Neural progenitor cell (in vitro differentiated cells): ENCODE measurements around the gene FRMD5. TPM values are rescaled to one million over a fixed set of nuclear protein-coding genes. Genes with fewer than 3 reads are reported as not detected.
A peak's percentile ranks its signal among the peaks of the same experiment; 100 is the strongest.

Experiments used
- DNase-seq: peaks from one replicate; pipeline ENCODE4 v3.0.0-alpha.2; 2016; ENCODE audit warnings: low spot score
- H2AFZ ChIP-seq: fragments of 200-600 bp; sonication (generic); replicated peaks from 2 replicates; pipeline ENCODE4 v1.6.1; 2016; ENCODE audit warnings: antibody characterized with exemption
- H3F3A ChIP-seq: fragments of 200-600 bp; sonication (generic); 2 replicates; pipeline ENCODE4 v1.6.1; 2016; ENCODE audit warnings: antibody characterized with exemption, low read depth
- H3K27ac ChIP-seq: fragments of 200-600 bp; sonication (generic); 2 replicates; pipeline ENCODE4 v1.5.1; 2016; ENCODE audit warnings: mild to moderate bottlenecking
- H3K27me3 ChIP-seq: fragments of 200-600 bp; sonication (generic); 2 replicates; pipeline ENCODE4 v1.6.1; 2016; ENCODE audit warnings: mild to moderate bottlenecking, moderate library complexity
- H3K36me3 ChIP-seq: fragments of 200-600 bp; sonication (generic); 2 replicates; pipeline ENCODE4 v1.5.1; 2016
- H3K4me1 ChIP-seq: fragments of 200-600 bp; sonication (generic); 2 replicates; pipeline ENCODE4 v1.6.1; 2016; ENCODE audit warnings: mixed run types
- H3K4me2 ChIP-seq: fragments of 200-600 bp; sonication (generic); 2 replicates; pipeline ENCODE4 v1.6.1; 2016
- H3K4me3 ChIP-seq: fragments of 200-600 bp; sonication (generic); 2 replicates; pipeline ENCODE4 v1.5.1; 2016
- H3K79me2 ChIP-seq: fragments of 200-600 bp; sonication (generic); 2 replicates; pipeline ENCODE4 v1.6.1; 2016; ENCODE audit warnings: low read depth
- H3K9ac ChIP-seq: fragments of 200-600 bp; sonication (generic); 2 replicates; pipeline ENCODE4 v1.6.1; 2016
- H3K9me3 ChIP-seq: fragments of 200-600 bp; sonication (generic); 2 replicates; pipeline ENCODE4 v1.5.1; 2016; ENCODE audit warnings: low read depth
- H4K20me1 ChIP-seq: fragments of 200-600 bp; sonication (generic); 2 replicates; pipeline ENCODE4 v1.6.1; 2016; ENCODE audit warnings: low read depth
- H3K27ac Mint-ChIP-seq: 3 replicates; pipeline ENCODE4 v1.8.0; 2021; ENCODE audit warnings: mixed read lengths
- H3K27me3 Mint-ChIP-seq: 2 replicates; pipeline ENCODE4 v1.8.0; 2022; ENCODE audit warnings: low read depth, mild to moderate bottlenecking, inconsistent platforms, moderate library complexity, mixed read lengths; ENCODE audit not compliant: insufficient read depth
- H3K36me3 Mint-ChIP-seq: 3 replicates; pipeline ENCODE4 v1.8.0; 2021; ENCODE audit warnings: mixed read lengths
- H3K4me1 Mint-ChIP-seq: 3 replicates; pipeline ENCODE4 v1.8.0; 2021; ENCODE audit warnings: mixed read lengths
- H3K4me3 Mint-ChIP-seq: 3 replicates; pipeline ENCODE4 v1.8.0; 2021; ENCODE audit warnings: mild to moderate bottlenecking, moderate library complexity, mixed read lengths
- H3K9me3 Mint-ChIP-seq: 3 replicates; pipeline ENCODE4 v1.8.0; 2020; ENCODE audit warnings: mixed read lengths
- EZH2 ChIP-seq: fragments of 200-600 bp; sonication (generic); IDR thresholded peaks from 2 replicates; pipeline ENCODE4 v1.6.1; 2017; ENCODE audit warnings: antibody characterized with exemption, mild to moderate bottlenecking, moderate library complexity
- EZH2phosphoT487 ChIP-seq: fragments of 200-600 bp; sonication (generic); IDR thresholded peaks from 2 replicates; pipeline ENCODE4 v1.6.1; 2017; ENCODE audit warnings: antibody characterized with exemption
- total RNA-seq: library from RNA; depleted of rRNA; stranded (reverse); fragments of >200 nt; gene quantifications from 2 replicates; pipeline ENCODE4 v1.2.3, GENCODE V29; 2015; ENCODE audit warnings: low replicate concordance
- TF ChIP-seq, protein P1 (sequence below): fragments of 200-600 bp; sonication (generic); IDR thresholded peaks from 2 replicates; pipeline ENCODE4 v1.5.1; 2017; ENCODE audit warnings: antibody characterized with exemption, mild to moderate bottlenecking

Gene FRMD5
- total RNA-seq, 1 donor from 2014 or later, result 10.1 TPM

DNA sequence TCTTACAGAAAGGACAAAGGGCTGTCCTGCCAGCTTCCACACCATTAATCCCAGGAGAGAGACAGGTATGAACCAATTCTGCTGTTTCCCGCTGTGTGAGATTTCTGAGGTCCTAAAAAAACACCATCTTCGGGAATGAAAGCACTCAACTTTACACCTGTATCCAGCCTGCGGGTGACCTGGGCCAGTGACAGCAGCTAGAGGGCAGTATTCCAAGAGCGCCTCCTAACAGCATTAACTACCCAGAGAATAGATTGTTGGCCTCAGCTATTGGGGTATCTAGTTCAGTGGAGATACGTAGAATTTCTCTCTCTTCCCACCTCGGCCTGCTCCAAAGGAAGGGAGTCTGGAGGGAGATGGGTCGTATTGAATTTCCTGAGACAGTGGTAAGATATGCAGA, 313.1 kb downstream of the FRMD5 start:
- peaks cover 14% of the 10 kb centered on the region for H3F3A ChIP-seq
- H3K36me3 Mint-ChIP-seq, result peaks cover 17% of the 10 kb centered on the region
- H3K9ac ChIP-seq, result no peak overlapping the region
- H3K36me3 ChIP-seq, result no peaks in the 10 kb centered on the region
- no peak overlapping the region for H3K4me3 Mint-ChIP-seq
- H3K4me1 ChIP-seq, result peaks cover 13% of the 10 kb centered on the region
- H3K27ac ChIP-seq, result no peak overlapping the region
- peaks cover 9% of the 10 kb centered on the region for H3K27me3 Mint-ChIP-seq
- DNase-seq, result peak; percentile 43
- no peaks in the 10 kb centered on the region for H4K20me1 ChIP-seq
- peaks cover 13% of the 10 kb centered on the region for H3K4me1 Mint-ChIP-seq
- H3K79me2 ChIP-seq, result no peaks in the 10 kb centered on the region
- H2AFZ ChIP-seq, result no peak overlapping the region
- no peak overlapping the region for H3K4me2 ChIP-seq
- H3K27ac Mint-ChIP-seq, result no peak overlapping the region
- no peak overlapping the region for H3K4me3 ChIP-seq
- TF ChIP-seq, protein P1, sequence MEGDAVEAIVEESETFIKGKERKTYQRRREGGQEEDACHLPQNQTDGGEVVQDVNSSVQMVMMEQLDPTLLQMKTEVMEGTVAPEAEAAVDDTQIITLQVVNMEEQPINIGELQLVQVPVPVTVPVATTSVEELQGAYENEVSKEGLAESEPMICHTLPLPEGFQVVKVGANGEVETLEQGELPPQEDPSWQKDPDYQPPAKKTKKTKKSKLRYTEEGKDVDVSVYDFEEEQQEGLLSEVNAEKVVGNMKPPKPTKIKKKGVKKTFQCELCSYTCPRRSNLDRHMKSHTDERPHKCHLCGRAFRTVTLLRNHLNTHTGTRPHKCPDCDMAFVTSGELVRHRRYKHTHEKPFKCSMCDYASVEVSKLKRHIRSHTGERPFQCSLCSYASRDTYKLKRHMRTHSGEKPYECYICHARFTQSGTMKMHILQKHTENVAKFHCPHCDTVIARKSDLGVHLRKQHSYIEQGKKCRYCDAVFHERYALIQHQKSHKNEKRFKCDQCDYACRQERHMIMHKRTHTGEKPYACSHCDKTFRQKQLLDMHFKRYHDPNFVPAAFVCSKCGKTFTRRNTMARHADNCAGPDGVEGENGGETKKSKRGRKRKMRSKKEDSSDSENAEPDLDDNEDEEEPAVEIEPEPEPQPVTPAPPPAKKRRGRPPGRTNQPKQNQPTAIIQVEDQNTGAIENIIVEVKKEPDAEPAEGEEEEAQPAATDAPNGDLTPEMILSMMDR, result peak; percentile 73
- no peak for TF ChIP-seq EZH2phosphoT487
- H3K9me3 Mint-ChIP-seq, result no peaks in the 10 kb centered on the region
- H3K27me3 ChIP-seq, result no peaks in the 10 kb centered on the region
- H3K9me3 ChIP-seq, result no peaks in the 10 kb centered on the region

DNA sequence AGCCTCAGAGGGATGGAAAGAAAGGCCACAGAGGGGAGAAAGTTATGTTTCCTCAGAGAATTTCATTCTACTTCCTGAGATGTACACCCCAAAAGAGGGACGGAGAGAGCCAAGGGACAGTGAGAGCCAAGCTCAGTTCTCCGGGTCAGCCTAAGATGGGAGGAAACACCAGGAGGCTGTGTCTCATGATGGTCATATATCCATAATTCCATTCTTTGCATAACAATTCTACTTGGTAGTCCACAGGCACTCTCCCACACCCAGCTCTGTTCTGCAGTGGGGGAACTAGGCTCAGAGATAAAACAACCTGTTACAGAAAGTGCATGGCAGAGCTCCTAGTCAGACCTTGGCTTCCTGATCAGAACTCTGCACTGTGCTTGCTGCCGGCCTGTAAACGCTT, 313.8 kb downstream of the FRMD5 start:
- Mint-ChIP-seq H3K9me3 (no peaks in the 10 kb centered on the region), H3K4me3 (no peak overlapping the region), H3K27me3 (peaks cover 9% of the 10 kb centered on the region), H3K4me1 (peaks cover 13% of the 10 kb centered on the region), H3K27ac (peak overlapping the region; percentile 29), H3K36me3 (peaks cover 17% of the 10 kb centered on the region)
- H3K9me3 ChIP-seq, result no peaks in the 10 kb centered on the region
- no peaks in the 10 kb centered on the region for H3K27me3 ChIP-seq
- TF ChIP-seq, protein P1, result no peak
- TF ChIP-seq EZH2phosphoT487 (no peak), EZH2 (no peak)
- H2AFZ ChIP-seq, result no peak overlapping the region
- H3K4me3 ChIP-seq, result no peak overlapping the region
- H3F3A ChIP-seq, result peaks cover 14% of the 10 kb centered on the region
- peaks cover 13% of the 10 kb centered on the region for H3K4me1 ChIP-seq
- H4K20me1 ChIP-seq, result no peaks in the 10 kb centered on the region
- H3K4me2 ChIP-seq, result peak overlapping the region; percentile 35
- H3K9ac ChIP-seq, result no peak overlapping the region
- H3K27ac ChIP-seq, result peak overlapping the region; percentile 70
- DNase-seq, result no peak
- no peaks in the 10 kb centered on the region for H3K79me2 ChIP-seq
- no peaks in the 10 kb centered on the region for H3K36me3 ChIP-seq

DNA sequence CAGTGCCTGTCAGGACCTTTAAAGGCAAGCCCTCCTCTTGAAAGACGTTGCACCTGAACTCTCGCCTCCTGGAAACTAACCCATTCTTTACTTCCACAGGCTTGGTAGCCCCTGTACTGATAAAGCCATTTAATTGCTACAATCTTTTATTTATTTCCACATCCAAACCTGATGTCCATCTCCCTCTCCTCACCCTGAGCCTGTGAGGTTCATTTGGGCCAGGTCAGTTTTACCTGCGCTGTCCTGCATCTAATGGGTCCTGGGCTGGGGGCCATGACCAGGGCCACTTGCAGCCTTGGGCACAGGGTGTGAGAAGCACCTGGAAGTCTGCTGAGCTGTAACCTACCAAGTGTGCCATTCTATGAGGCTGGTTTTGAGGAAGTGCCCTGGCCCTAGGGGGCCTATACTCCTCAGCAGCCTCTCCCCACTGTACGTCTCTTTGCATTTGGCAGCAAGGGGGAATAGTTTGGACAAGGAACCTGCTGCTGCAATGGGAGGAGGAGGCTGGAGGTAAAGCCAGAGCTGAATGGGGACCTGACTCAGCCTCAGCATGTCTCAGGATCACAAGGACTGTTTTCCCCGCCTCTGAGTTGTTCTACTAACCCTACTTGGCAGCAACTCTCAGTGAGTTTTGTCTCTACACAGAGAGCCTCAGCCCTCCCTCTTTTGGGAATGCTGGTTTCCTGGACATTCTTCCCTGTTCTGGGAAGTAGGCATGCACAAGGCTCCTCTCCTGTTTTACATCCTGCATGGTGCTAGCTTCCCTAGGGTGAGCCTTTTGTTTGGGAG, 314.5 kb downstream of the FRMD5 start:
- Histone ChIP-seq H3K27ac (peak overlapping the region; percentile 70), H3K9me3 (no peaks in the 10 kb centered on the region), H4K20me1 (no peaks in the 10 kb centered on the region), H3K9ac (no peak overlapping the region), H2AFZ (no peak overlapping the region), H3K4me3 (no peak overlapping the region), H3K27me3 (no peaks in the 10 kb centered on the region), H3K36me3 (no peaks in the 10 kb centered on the region), H3K4me2 (peak overlapping the region; percentile 35), H3F3A (peaks cover 14% of the 10 kb centered on the region), H3K4me1 (peaks cover 13% of the 10 kb centered on the region), H3K79me2 (no peaks in the 10 kb centered on the region)
- Mint-ChIP-seq H3K9me3 (no peaks in the 10 kb centered on the region), H3K36me3 (peaks cover 19% of the 10 kb centered on the region), H3K27ac (no peak overlapping the region), H3K27me3 (peaks cover 6% of the 10 kb centered on the region), H3K4me1 (peaks cover 13% of the 10 kb centered on the region), H3K4me3 (no peak overlapping the region)
- peak; percentile 6 for DNase-seq
- TF ChIP-seq EZH2phosphoT487, result no peak
- TF ChIP-seq, protein P1, result no peak
- TF ChIP-seq EZH2, result no peak
